ENCODE results near the gene LAMTOR2. TPM values are rescaled to one million over a fixed set of nuclear protein-coding genes. Genes with fewer than 3 reads are reported as not detected.

Gene LAMTOR2
- total RNA-seq, 1 donor: 36.6 TPM

GRCh38 chr1:156090840-156091188, 36.2 kb downstream of the LAMTOR2 start:
- TF ChIP-seq, protein P1, sequence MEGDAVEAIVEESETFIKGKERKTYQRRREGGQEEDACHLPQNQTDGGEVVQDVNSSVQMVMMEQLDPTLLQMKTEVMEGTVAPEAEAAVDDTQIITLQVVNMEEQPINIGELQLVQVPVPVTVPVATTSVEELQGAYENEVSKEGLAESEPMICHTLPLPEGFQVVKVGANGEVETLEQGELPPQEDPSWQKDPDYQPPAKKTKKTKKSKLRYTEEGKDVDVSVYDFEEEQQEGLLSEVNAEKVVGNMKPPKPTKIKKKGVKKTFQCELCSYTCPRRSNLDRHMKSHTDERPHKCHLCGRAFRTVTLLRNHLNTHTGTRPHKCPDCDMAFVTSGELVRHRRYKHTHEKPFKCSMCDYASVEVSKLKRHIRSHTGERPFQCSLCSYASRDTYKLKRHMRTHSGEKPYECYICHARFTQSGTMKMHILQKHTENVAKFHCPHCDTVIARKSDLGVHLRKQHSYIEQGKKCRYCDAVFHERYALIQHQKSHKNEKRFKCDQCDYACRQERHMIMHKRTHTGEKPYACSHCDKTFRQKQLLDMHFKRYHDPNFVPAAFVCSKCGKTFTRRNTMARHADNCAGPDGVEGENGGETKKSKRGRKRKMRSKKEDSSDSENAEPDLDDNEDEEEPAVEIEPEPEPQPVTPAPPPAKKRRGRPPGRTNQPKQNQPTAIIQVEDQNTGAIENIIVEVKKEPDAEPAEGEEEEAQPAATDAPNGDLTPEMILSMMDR (IDR thresholded peaks at IDR 0.05; ENCODE audit: extremely low read depth, low read depth, low read length): peak; percentile 76
- H4K20me1 ChIP-seq (ENCODE audit: insufficient read depth, low read length): peaks cover 5% of the 10 kb centered on the region
- no peaks in the 10 kb centered on the region for H3K9me3 ChIP-seq (ENCODE audit: low read depth, low read length)
- no peaks in the 10 kb centered on the region for H3K36me3 ChIP-seq (ENCODE audit: insufficient read depth, low read length)
- H3K4me3 ChIP-seq (ENCODE audit: insufficient read depth, low read length): no peak overlapping the region
- H3K4me2 ChIP-seq (ENCODE audit: insufficient read depth, low read length): no peak overlapping the region
- DNase-seq (ENCODE audit: insufficient read length, low spot score, missing footprints): peak; percentile 92
- H3K27me3 ChIP-seq (ENCODE audit: insufficient read depth, low read length): no peaks in the 10 kb centered on the region
- H3K79me2 ChIP-seq (ENCODE audit: insufficient read depth, low read length): peaks cover 2% of the 10 kb centered on the region
- no peak overlapping the region for H3K27ac ChIP-seq (ENCODE audit: low read depth, low read length)
- peaks cover under 1% of the 10 kb centered on the region for H3K4me1 ChIP-seq (ENCODE audit: insufficient read depth, low read length)
- no peak overlapping the region for H2AFZ ChIP-seq (ENCODE audit: low read length)

- TF ChIP-seq, protein P1 (IDR thresholded peaks at IDR 0.05; ENCODE audit: extremely low read depth, low read depth, low read length): no peak
- H3K4me3 ChIP-seq (ENCODE audit: insufficient read depth, low read length): no peak overlapping the region
- H3K27ac ChIP-seq (ENCODE audit: low read depth, low read length): no peak overlapping the region
- no peaks in the 10 kb centered on the region for H3K36me3 ChIP-seq (ENCODE audit: insufficient read depth, low read length)
- no peak overlapping the region for H2AFZ ChIP-seq (ENCODE audit: low read length)
- peak; percentile 75 for DNase-seq (ENCODE audit: insufficient read length, low spot score, missing footprints)
- H3K4me1 ChIP-seq (ENCODE audit: insufficient read depth, low read length): peaks cover 9% of the 10 kb centered on the region
- H3K4me2 ChIP-seq (ENCODE audit: insufficient read depth, low read length): no peak overlapping the region
- peaks cover 5% of the 10 kb centered on the region for H4K20me1 ChIP-seq (ENCODE audit: insufficient read depth, low read length)
- H3K9me3 ChIP-seq (ENCODE audit: low read depth, low read length): no peaks in the 10 kb centered on the region
- H3K27me3 ChIP-seq (ENCODE audit: insufficient read depth, low read length): no peaks in the 10 kb centered on the region
- peaks cover 6% of the 10 kb centered on the region for H3K79me2 ChIP-seq (ENCODE audit: insufficient read depth, low read length)
Measured at GRCh38 chr1:156091610-156092009, 37.0 kb downstream of the LAMTOR2 start.

GRCh38 chr1:156095906-156096508, 41.4 kb downstream of the LAMTOR2 start:
- Histone ChIP-seq H3K4me3 (ENCODE audit: insufficient read depth, low read length) (no peak overlapping the region), H3K9me3 (ENCODE audit: low read depth, low read length) (no peaks in the 10 kb centered on the region), H3K36me3 (ENCODE audit: insufficient read depth, low read length) (no peaks in the 10 kb centered on the region), H4K20me1 (ENCODE audit: insufficient read depth, low read length) (no peaks in the 10 kb centered on the region), H3K4me1 (ENCODE audit: insufficient read depth, low read length) (peaks cover 24% of the 10 kb centered on the region), H2AFZ (ENCODE audit: low read length) (no peak overlapping the region), H3K27me3 (ENCODE audit: insufficient read depth, low read length) (no peaks in the 10 kb centered on the region), H3K27ac (ENCODE audit: low read depth, low read length) (peak overlapping the region; percentile 86), H3K79me2 (ENCODE audit: insufficient read depth, low read length) (peaks cover 6% of the 10 kb centered on the region), H3K4me2 (ENCODE audit: insufficient read depth, low read length) (no peak overlapping the region)
- peak; percentile 48 for DNase-seq (ENCODE audit: insufficient read length, low spot score, missing footprints)
- TF ChIP-seq, protein P1 (IDR thresholded peaks at IDR 0.05; ENCODE audit: extremely low read depth, low read depth, low read length): no peak

DNA sequence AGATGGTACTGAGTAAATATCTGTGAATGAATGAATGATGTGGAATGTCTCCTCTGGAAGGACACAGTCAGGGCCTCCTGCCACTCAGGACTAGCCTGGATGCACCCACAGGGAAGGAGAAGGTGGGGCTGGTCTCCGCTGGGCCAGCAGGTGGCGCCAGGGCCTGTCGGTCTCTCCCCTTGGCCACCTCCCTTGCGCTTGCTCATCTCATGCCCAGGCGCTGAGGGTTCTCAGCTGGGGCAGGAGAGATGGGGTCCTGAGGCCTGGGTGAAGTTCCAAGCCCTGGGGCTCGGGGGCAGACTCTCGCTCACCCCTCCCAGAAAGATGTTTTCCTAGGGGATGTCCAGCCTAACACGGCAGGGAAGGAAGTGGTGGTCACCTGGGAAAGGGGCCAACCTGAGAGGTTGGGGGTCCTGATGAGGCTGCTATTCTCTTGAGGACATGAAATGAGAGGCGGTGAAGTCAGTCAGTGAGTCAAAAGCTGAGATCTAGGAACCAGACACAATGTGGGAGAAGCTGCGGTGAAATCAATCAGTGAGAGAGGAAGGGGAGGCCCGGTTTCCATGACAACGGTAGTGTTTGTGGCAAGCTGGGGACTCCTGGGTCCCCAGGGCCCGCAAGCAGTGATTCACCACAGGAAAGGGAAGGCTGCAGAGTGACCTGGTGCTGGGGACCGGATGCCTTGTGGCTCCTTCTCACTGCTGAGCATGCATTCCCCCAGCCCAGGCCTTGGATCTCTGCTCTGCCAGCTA, 42.2 kb downstream of the LAMTOR2 start:
- no peak overlapping the region for H3K4me3 ChIP-seq (ENCODE audit: insufficient read depth, low read length)
- H3K4me2 ChIP-seq (ENCODE audit: insufficient read depth, low read length): peak overlapping the region; percentile 32
- H3K27ac ChIP-seq (ENCODE audit: low read depth, low read length): peak overlapping the region; percentile 86
- H3K4me1 ChIP-seq (ENCODE audit: insufficient read depth, low read length): peaks cover 29% of the 10 kb centered on the region
- no peaks in the 10 kb centered on the region for H3K36me3 ChIP-seq (ENCODE audit: insufficient read depth, low read length)
- H3K79me2 ChIP-seq (ENCODE audit: insufficient read depth, low read length): peaks cover 6% of the 10 kb centered on the region
- no peaks in the 10 kb centered on the region for H4K20me1 ChIP-seq (ENCODE audit: insufficient read depth, low read length)
- TF ChIP-seq, protein P1 (IDR thresholded peaks at IDR 0.05; ENCODE audit: extremely low read depth, low read depth, low read length): peak; percentile 97
- H3K9me3 ChIP-seq (ENCODE audit: low read depth, low read length): no peaks in the 10 kb centered on the region
- H2AFZ ChIP-seq (ENCODE audit: low read length): no peak overlapping the region
- DNase-seq (ENCODE audit: insufficient read length, low spot score, missing footprints): peak; percentile 97
- H3K27me3 ChIP-seq (ENCODE audit: insufficient read depth, low read length): no peaks in the 10 kb centered on the region
